ENCODE results near the gene INTS1.

Gene INTS1

GRCh38 chr7:1492640-1493039 lies 11.5 kb downstream of the INTS1 start:
- TF ChIP-seq CTCF (conservative IDR thresholded peaks at IDR 0.05; ENCODE audit: low read depth, low read length), result no peak
- no peak overlapping the region for H3K4me3 ChIP-seq (ENCODE audit: low read length)
- no peak for DNase-seq (ENCODE audit: low read depth)

- no peak for TF ChIP-seq CTCF (conservative IDR thresholded peaks at IDR 0.05; ENCODE audit: low read depth, low read length)
- H3K4me3 ChIP-seq (ENCODE audit: low read length), result no peak overlapping the region
Measured at GRCh38 chr7:1492221-1492620, 12.0 kb downstream of the INTS1 start.

GRCh38 chr7:1490837-1491236 lies 13.4 kb downstream of the INTS1 start:
- no peak overlapping the region for H3K4me3 ChIP-seq (ENCODE audit: low read length)
- TF ChIP-seq CTCF (conservative IDR thresholded peaks at IDR 0.05; ENCODE audit: low read depth, low read length), result no peak

More at GRCh38 chr7:1492221-1492620, 12.0 kb downstream of the INTS1 start:
- no peak for DNase-seq (ENCODE audit: low read depth)

GRCh38 chr7:1489336-1489735 lies 14.9 kb downstream of the INTS1 start:
- no peak overlapping the region for H3K4me3 ChIP-seq (ENCODE audit: low read length)
- DNase-seq (ENCODE audit: low read depth), result no peak
- TF ChIP-seq CTCF (conservative IDR thresholded peaks at IDR 0.05; ENCODE audit: low read depth, low read length), result no peak

More at GRCh38 chr7:1490837-1491236, 13.4 kb downstream of the INTS1 start:
- DNase-seq (ENCODE audit: low read depth), result no peak

- no peak overlapping the region for H3K4me3 ChIP-seq (ENCODE audit: low read length)
- no peak for DNase-seq (ENCODE audit: low read depth)
- TF ChIP-seq CTCF (conservative IDR thresholded peaks at IDR 0.05; ENCODE audit: low read depth, low read length), result no peak
Measured at GRCh38 chr7:1488016-1488415, 16.2 kb downstream of the INTS1 start.

GRCh38 chr7:1487466-1487865 lies 16.7 kb downstream of the INTS1 start:
- H3K4me3 ChIP-seq (ENCODE audit: low read length), result no peak overlapping the region

More at GRCh38 chr7:1487466-1487865, 16.7 kb downstream of the INTS1 start:
- no peak for DNase-seq (ENCODE audit: low read depth)
- no peak for TF ChIP-seq CTCF (conservative IDR thresholded peaks at IDR 0.05; ENCODE audit: low read depth, low read length)

Data from retinal pigment epithelial cell (primary cell).